ENCODE data around the gene NFE2L3. TPM values are rescaled to one million over a fixed set of nuclear protein-coding genes. Genes with fewer than 3 reads are reported as not detected.

NFE2L3 gene
- total and polyA plus RNA-seq, 2 of the 4 experiments (the other 2 are of a cell fraction), result 28.0 to 43.2 TPM

GRCh38 chr7:26227987-26228386 is 76.0 kb downstream of the NFE2L3 start:
- Histone ChIP-seq H3K79me1 (ENCODE audit: low read depth in 1 of 2, low read length in 2 of 2) (no peaks in the 10 kb centered on the region), H3K9me1 (ENCODE audit: insufficient read depth, low read length) (no peaks in the 10 kb centered on the region), H3K27me3 (ENCODE audit: control insufficient read depth, insufficient read depth, low read length) (0 out of 2 replicates have a peak, but pooled peaks cover 2% of the 10 kb centered on the region), H3K9ac (ENCODE audit: low read depth, low read length) (no peak overlapping the region), H3K14ac (replicated peaks; ENCODE audit: low read depth, low read length) (no peak overlapping the region), H3K56ac (ENCODE audit: extremely low read depth, insufficient read depth, low read length) (no peak overlapping the region), H3K4me1 (ENCODE audit: control insufficient read depth, insufficient read depth, low read length) (no peaks in the 10 kb centered on the region), H2BK120ac (ENCODE audit: low read depth, low read length) (no peak overlapping the region), H3K36me3 (ENCODE audit: control insufficient read depth, insufficient read depth, low read length) (no peaks in the 10 kb centered on the region), H2AK9ac (replicated peaks; ENCODE audit: low read depth, low read length, poor library complexity) (no peak overlapping the region), H2BK20ac (ENCODE audit: low read depth, low read length) (no peak overlapping the region), H3K9me3 (ENCODE audit: control insufficient read depth, insufficient read depth, low read length) (no peaks in the 10 kb centered on the region), H3K27ac (ENCODE audit: insufficient read depth, low read length) (no peak overlapping the region), H4K8ac (ENCODE audit: low read depth in 2 of 2, low read length in 2 of 2) (no peak overlapping the region), H3K4me3 (ENCODE audit: insufficient read depth, low read depth, low read length) (no peak overlapping the region), H3K4ac (ENCODE audit: low read depth, low read length) (no peak overlapping the region), H2BK15ac (ENCODE audit: low read depth, low read length) (no peak overlapping the region), H2AFZ (replicated peaks; ENCODE audit: low read length, poor library complexity) (no peak overlapping the region), H4K5ac (ENCODE audit: low read depth, low read length) (no peak overlapping the region), H3K18ac (ENCODE audit: low read depth, low read length) (no peak overlapping the region), H3K23ac (ENCODE audit: low read depth, low read length) (no peak overlapping the region), H2BK5ac (ENCODE audit: low read depth, low read length, poor library complexity, severe bottlenecking) (no peak overlapping the region), H4K91ac (ENCODE audit: insufficient read depth, low read depth, low read length) (no peak overlapping the region), H4K20me1 (ENCODE audit: insufficient read depth, low read length) (no peaks in the 10 kb centered on the region), H3K4me2 (ENCODE audit: low read depth, low read length) (no peak overlapping the region), H2AK5ac (ENCODE audit: low read depth, low read length) (no peak overlapping the region)
- WGBS, 2 experiments (ENCODE audit: extremely low coverage in 2 of 2, insufficient read length in 1 of 2), result 67% methylated on average over 1 of the region's 2 CpGs; no CpG with 5 or more reads in 1 of the 2 experiments
- ATAC-seq (ENCODE audit: low read depth), result no peak
- dilution Hi-C loops (cut with HindIII; ENCODE audit: low sequenced_read_pairs, unreplicated experiment), result no loop called here
- no peak for TF ChIP-seq RAD21 (IDR thresholded peaks at IDR 0.05; ENCODE audit: low read length)
- no peak for TF ChIP-seq RCOR1 (IDR thresholded peaks at IDR 0.05; ENCODE audit: insufficient replicate concordance, low read length)
- no peak for TF ChIP-seq CTCF (conservative IDR thresholded peaks at IDR 0.05; ENCODE audit: low read depth, low read length)
- no peak for TF ChIP-seq BHLHE40 (IDR thresholded peaks at IDR 0.05; ENCODE audit: low read depth, low read length)
- no peak for TF ChIP-seq POLR2A (IDR thresholded peaks at IDR 0.05; ENCODE audit: low read depth, low read length)
- no peak for TF ChIP-seq CHD1 (IDR thresholded peaks at IDR 0.05; ENCODE audit: low read depth, low read length)
- TF ChIP-seq MAFK (IDR thresholded peaks at IDR 0.05; ENCODE audit: low read depth, low read length), result no peak
- no peak for TF ChIP-seq RFX5 (IDR thresholded peaks at IDR 0.05; ENCODE audit: low read depth, low read length)
- no peak for TF ChIP-seq USF2 (IDR thresholded peaks at IDR 0.05; ENCODE audit: low read depth, low read length)
- TF ChIP-seq CEBPB (IDR thresholded peaks at IDR 0.05; ENCODE audit: low read depth, low read length), result no peak
- no peak for TF ChIP-seq SMC3 (IDR thresholded peaks at IDR 0.05; ENCODE audit: low read depth, low read length)
- no peak for TF ChIP-seq MXI1 (IDR thresholded peaks at IDR 0.05; ENCODE audit: borderline replicate concordance, low read depth, low read length)
- TF ChIP-seq MAZ (IDR thresholded peaks at IDR 0.05; ENCODE audit: borderline replicate concordance, low read depth, low read length), result no peak
- POLR2A ChIA-PET (ENCODE audit: unreplicated experiment), result no interaction called here
- BruUV-seq (replicated peaks), result no TSS peak
- CTCF ChIA-PET, result no interaction called here
- in situ Hi-C loops (cut with MboI; ENCODE audit: low sequenced_read_pairs), result no loop called here
- DNase-seq, result no peak
- intact Hi-C loops (cut with micrococcal nuclease), result no loop called here
